Natural killer cell (primary cell): ENCODE measurements around the gene BCR. TPM values are rescaled to one million over a fixed set of nuclear protein-coding genes. Genes with fewer than 3 reads are reported as not detected.

Experiments used
- ATAC-seq, 3 donors: fragments of 150-1000 bp in 2 of 3; fragments of 200-7000 bp in 1 of 3; cut with Tn5 transposase; 1 replicate in 1 of 3; 2 replicates in 2 of 3; pipeline ENCODE4 v1.10.0; 2021; ENCODE audit warnings: mild to moderate bottlenecking in 2 of 3, moderate library complexity in 2 of 3
- DNase-seq, 2 donors: peaks; one replicate each; pipeline versions ENCODE4 v3.0.0 to v3.0.0-alpha.2; 2013 to 2021; ENCODE audit warnings: mixed read lengths in 1 of 2
- H3K27ac ChIP-seq: one replicate; pipeline ENCODE4 v1.5.1; 2013; ENCODE audit warnings: mild to moderate bottlenecking, low read length
- H3K27me3 ChIP-seq: one replicate; pipeline ENCODE4 v1.6.1; 2013; ENCODE audit warnings: low read length; ENCODE audit not compliant: control insufficient read depth, insufficient read depth
- H3K36me3 ChIP-seq: one replicate; pipeline ENCODE4 v1.6.1; 2013; ENCODE audit warnings: low read length; ENCODE audit not compliant: control insufficient read depth, insufficient read depth
- H3K4me1 ChIP-seq: one replicate; pipeline ENCODE4 v1.6.1; 2013; ENCODE audit warnings: low read length; ENCODE audit not compliant: control insufficient read depth, insufficient read depth
- H3K4me3 ChIP-seq: one replicate; pipeline ENCODE4 v1.5.1; 2013; ENCODE audit warnings: low read length
- H3K9me3 ChIP-seq: one replicate; pipeline ENCODE4 v1.6.1; 2013; ENCODE audit warnings: low read length; ENCODE audit not compliant: control insufficient read depth, insufficient read depth
- H3K27ac Mint-ChIP-seq, 2 donors: one replicate each; pipeline ENCODE4 v1.8.0; 2022; ENCODE audit warnings: mild to moderate bottlenecking in 2 of 2, mixed read lengths in 2 of 2, moderate library complexity in 1 of 2
- H3K27me3 Mint-ChIP-seq, 2 donors: one replicate each; pipeline ENCODE4 v1.8.0; 2022; ENCODE audit warnings: low read depth in 2 of 2, mixed read lengths in 2 of 2
- H3K36me3 Mint-ChIP-seq: one replicate; pipeline ENCODE4 v1.8.0; 2022; ENCODE audit warnings: mixed read lengths
- H3K4me1 Mint-ChIP-seq, 2 donors: one replicate each; pipeline ENCODE4 v1.8.0; 2022; ENCODE audit warnings: mixed read lengths in 2 of 2
- H3K4me3 Mint-ChIP-seq: one replicate; pipeline ENCODE4 v1.8.0; 2022; ENCODE audit warnings: mild to moderate bottlenecking, moderate library complexity, mixed read lengths
- H3K9me3 Mint-ChIP-seq, 2 donors: one replicate each; pipeline ENCODE4 v1.8.0; 2022; ENCODE audit warnings: mixed read lengths in 2 of 2
- CTCF ChIP-seq: fragments of 200-600 bp; IDR thresholded peaks from one replicate; pipeline ENCODE4 v1.8.0; 2022; ENCODE audit warnings: antibody characterized with exemption
- WGBS: methylation state at CpG from one replicate; pipeline ENCODE4 v1.1.7; 2013; ENCODE audit warnings: missing lambda C conversion rate; ENCODE audit not compliant: insufficient coverage; 5-methylcytosine and 5-hydroxymethylcytosine counted together
- intact Hi-C: fragments of 100-400 bp; cut with micrococcal nuclease; formaldehyde crosslinking; loops from one replicate; pipeline ENCODE4 v1.14.2; 2022
- total RNA-seq, 4 donors: library from RNA; stranded (reverse); fragments of 120-200 nt in 1 of 4; gene quantifications; one replicate each; pipeline versions ENCODE4 v1.2.3 to v1.2.4, GENCODE V29; 2013 to 2022

BCR gene
- total RNA-seq, 3 donors from 2014 or later (not counting 1 experiment from before 2014, with no cell fraction given): 166 to 186 (median 167) TPM

- no peak for TF ChIP-seq CTCF
- ATAC-seq (peak in 2 of 3 donors; percentile 11 to 19), DNase-seq (no peak)
- H3K27ac Mint-ChIP-seq: peak overlapping the region; percentile 79 to 93
- peak overlapping the region; percentile 45 for H3K4me3 Mint-ChIP-seq
- H3K4me1 ChIP-seq: peaks cover 99% of the 10 kb centered on the region
- no peaks in the 10 kb centered on the region for H3K36me3 ChIP-seq
- no peaks in the 10 kb centered on the region for H3K27me3 Mint-ChIP-seq
- H3K9me3 Mint-ChIP-seq: no peaks in the 10 kb centered on the region
- H3K27me3 ChIP-seq: no peaks in the 10 kb centered on the region
- intact Hi-C loops: loop anchor here (1.0 kb wide), 1 partner anchor 19 kb away; no protein-coding TSS in a partner anchor
- no peak overlapping the region for H3K4me3 ChIP-seq
- WGBS: 70% methylated on average over 16 of the region's 17 CpGs
- H3K9me3 ChIP-seq: no peaks in the 10 kb centered on the region
- peaks cover 86 to 90% of the 10 kb centered on the region in 2 donors for H3K4me1 Mint-ChIP-seq
- no peak overlapping the region for H3K27ac ChIP-seq
- no peaks in the 10 kb centered on the region for H3K36me3 Mint-ChIP-seq
These were observed 64.9 kb downstream of the BCR start for GRCh38 chr22:23245045-23245798.

- H3K4me1 Mint-ChIP-seq: peaks cover 85 to 91% of the 10 kb centered on the region in 2 donors
- H3K36me3 Mint-ChIP-seq: no peaks in the 10 kb centered on the region
These were observed 65.5 kb downstream of the BCR start for GRCh38 chr22:23245799-23246136.

GRCh38 chr22:23246982-23247766 is 66.9 kb downstream of the BCR start:
- H3K4me1 ChIP-seq: peaks cover 83% of the 10 kb centered on the region
- H3K27ac Mint-ChIP-seq: peak overlapping the region; percentile 74 to 79
- no peak for DNase-seq
- TF ChIP-seq CTCF: no peak
- H3K4me1 Mint-ChIP-seq: peaks cover 76 to 82% of the 10 kb centered on the region in 2 donors
- peak overlapping the region; percentile 25 for H3K4me3 Mint-ChIP-seq
- H3K36me3 ChIP-seq: no peaks in the 10 kb centered on the region
- no peak for ATAC-seq
- H3K4me3 ChIP-seq: no peak overlapping the region
- H3K9me3 ChIP-seq: no peaks in the 10 kb centered on the region
- no peaks in the 10 kb centered on the region for H3K27me3 Mint-ChIP-seq
- intact Hi-C loops: no loop called here
- no peaks in the 10 kb centered on the region for H3K36me3 Mint-ChIP-seq
- no peak overlapping the region for H3K27ac ChIP-seq
- H3K27me3 ChIP-seq: no peaks in the 10 kb centered on the region
- no peaks in the 10 kb centered on the region for H3K9me3 Mint-ChIP-seq
- WGBS: 93% methylated on average over 13 of the region's 13 CpGs

More at GRCh38 chr22:23245799-23246136, 65.5 kb downstream of the BCR start:
- Histone ChIP-seq H3K36me3 (no peaks in the 10 kb centered on the region), H3K27me3 (no peaks in the 10 kb centered on the region), H3K27ac (no peak overlapping the region), H3K9me3 (no peaks in the 10 kb centered on the region), H3K4me3 (no peak overlapping the region), H3K4me1 (peaks cover 98% of the 10 kb centered on the region)
- DNase-seq (peak in 1 of 2 donors; percentile 36), ATAC-seq (peak in 2 of 3 donors; percentile 28 to 46)
- Mint-ChIP-seq H3K27me3 (no peaks in the 10 kb centered on the region), H3K9me3 (no peaks in the 10 kb centered on the region), H3K27ac (peak overlapping the region; percentile 79 to 93), H3K4me3 (peak overlapping the region; percentile 21)
- TF ChIP-seq CTCF: no peak
- intact Hi-C loops: loop anchor here (1.0 kb wide), 1 partner anchor 19 kb away; no protein-coding TSS in a partner anchor
- WGBS: 72% methylated on average over 7 of the region's 8 CpGs
